Ovary (tissue), 3 donors: Measurements from ENCODE around the gene SURF2.

Experiments used
- POLR2A ChIP-seq: fragments of 450-650 bp; IDR thresholded peaks from one replicate; pipeline ENCODE4 v1.6.1; 2017; ENCODE audit warnings: antibody characterized with exemption, mild to moderate bottlenecking, moderate library complexity
- TF ChIP-seq, protein P1 (sequence below), 3 donors: fragments of 450-650 bp in 2 of 3; fragments of 200-600 bp in 1 of 3; IDR thresholded peaks; one replicate each; pipeline versions ENCODE4 v1.5.1 to v1.8.0; 2016 to 2022; ENCODE audit warnings: antibody characterized with exemption in 3 of 3, mild to moderate bottlenecking in 1 of 3
- donor health status: DM: no; HTN: no; CAD: no.

DNA sequence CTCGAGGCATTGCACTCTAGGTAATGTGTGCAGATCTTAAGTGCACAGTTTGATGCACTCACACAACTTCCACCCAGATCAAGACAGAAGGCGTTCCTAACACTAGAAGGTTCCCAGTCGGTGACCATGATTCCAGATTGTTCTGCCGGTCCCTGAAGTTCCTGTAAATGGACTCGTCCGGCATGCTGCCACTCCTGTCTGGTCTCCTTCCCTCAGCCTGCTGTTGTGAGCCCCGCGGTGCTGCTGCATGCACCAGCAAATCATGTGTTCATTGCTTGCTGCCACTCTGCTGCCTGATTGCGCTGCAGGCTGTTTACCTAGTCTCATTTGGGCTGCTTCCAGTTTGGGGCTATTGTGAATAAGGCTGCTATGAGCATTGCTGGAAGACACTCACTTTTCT is 31.3 kb downstream of the SURF2 start:
- TF ChIP-seq, protein P1, sequence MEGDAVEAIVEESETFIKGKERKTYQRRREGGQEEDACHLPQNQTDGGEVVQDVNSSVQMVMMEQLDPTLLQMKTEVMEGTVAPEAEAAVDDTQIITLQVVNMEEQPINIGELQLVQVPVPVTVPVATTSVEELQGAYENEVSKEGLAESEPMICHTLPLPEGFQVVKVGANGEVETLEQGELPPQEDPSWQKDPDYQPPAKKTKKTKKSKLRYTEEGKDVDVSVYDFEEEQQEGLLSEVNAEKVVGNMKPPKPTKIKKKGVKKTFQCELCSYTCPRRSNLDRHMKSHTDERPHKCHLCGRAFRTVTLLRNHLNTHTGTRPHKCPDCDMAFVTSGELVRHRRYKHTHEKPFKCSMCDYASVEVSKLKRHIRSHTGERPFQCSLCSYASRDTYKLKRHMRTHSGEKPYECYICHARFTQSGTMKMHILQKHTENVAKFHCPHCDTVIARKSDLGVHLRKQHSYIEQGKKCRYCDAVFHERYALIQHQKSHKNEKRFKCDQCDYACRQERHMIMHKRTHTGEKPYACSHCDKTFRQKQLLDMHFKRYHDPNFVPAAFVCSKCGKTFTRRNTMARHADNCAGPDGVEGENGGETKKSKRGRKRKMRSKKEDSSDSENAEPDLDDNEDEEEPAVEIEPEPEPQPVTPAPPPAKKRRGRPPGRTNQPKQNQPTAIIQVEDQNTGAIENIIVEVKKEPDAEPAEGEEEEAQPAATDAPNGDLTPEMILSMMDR (IDR thresholded peaks at IDR 0.05) = no peak
- TF ChIP-seq POLR2A = no peak
